ENCODE data around the gene CCDC30. TPM values are rescaled to one million over a fixed set of nuclear protein-coding genes. Genes with fewer than 3 reads are reported as not detected.

CCDC30 gene
- total RNA-seq, 4 donors from 2014 or later, result 20.1 to 56.7 (median 22.7) TPM

- Histone ChIP-seq H3K36me3 (no peaks in the 10 kb centered on the region), H3K9me3 (no peaks in the 10 kb centered on the region), H3K4me3 (replicated peaks in 1 of 3) (no peak overlapping the region), H3K27me3 (no peaks in the 10 kb centered on the region), H3K4me1 (no peaks in the 10 kb centered on the region), H3K27ac (no peak overlapping the region)
- WGBS, 2 donors, result 86 to 87% methylated on average over 4 of the region's 4 CpGs
- no peak for DNase-seq
- intact Hi-C loops (cut with DNase I), result no loop called here
- no peak for TF ChIP-seq POLR2A (IDR thresholded peaks at IDR 0.05)
- no peak for TF ChIP-seq CTCF (IDR thresholded peaks at IDR 0.05)
Measured at GRCh38 chr1:42432714-42433113, 30.4 kb upstream of the CCDC30 start.

GRCh38 chr1:42433369-42433768, 29.7 kb upstream of the CCDC30 start:
- DNase-seq, result no peak
- Histone ChIP-seq H3K9me3 (no peaks in the 10 kb centered on the region), H3K4me3 (replicated peaks in 1 of 3) (no peak overlapping the region), H3K4me1 (no peaks in the 10 kb centered on the region), H3K27me3 (no peaks in the 10 kb centered on the region), H3K36me3 (no peaks in the 10 kb centered on the region), H3K27ac (no peak overlapping the region)
- intact Hi-C loops (cut with DNase I), result no loop called here
- WGBS, 2 donors, result 82 to 86% methylated on average over 6 of the region's 6 CpGs
- TF ChIP-seq CTCF (IDR thresholded peaks at IDR 0.05), result no peak
- no peak for TF ChIP-seq POLR2A (IDR thresholded peaks at IDR 0.05)

DNA sequence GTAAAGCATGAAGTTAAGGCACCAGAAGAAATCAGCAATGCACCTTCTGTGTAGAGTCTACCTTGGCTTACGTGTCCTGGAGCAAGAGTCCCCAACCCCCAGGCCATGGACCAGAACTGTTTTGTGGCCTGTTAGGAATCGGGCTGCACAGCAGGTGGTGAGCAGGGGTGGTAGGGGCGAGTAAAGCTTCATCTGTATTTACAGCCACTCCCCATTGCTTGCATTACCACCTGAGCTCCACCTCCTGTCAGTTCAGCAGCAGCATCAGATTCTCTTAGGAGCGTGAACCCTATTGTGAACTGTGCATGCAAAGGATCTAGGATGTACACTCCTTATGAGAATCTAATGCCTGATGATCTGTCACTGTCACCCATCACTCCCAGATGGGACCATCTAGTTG, 28.7 kb upstream of the CCDC30 start:
- H3K4me1 ChIP-seq, result no peaks in the 10 kb centered on the region
- 95 to 98% methylated on average over 3 to 4 of the region's 4 CpGs for WGBS, 2 donors
- H3K9me3 ChIP-seq, result no peaks in the 10 kb centered on the region
- no peak for TF ChIP-seq CTCF (IDR thresholded peaks at IDR 0.05)
- DNase-seq, result no peak
- no peak overlapping the region for H3K27ac ChIP-seq
- H3K27me3 ChIP-seq, result no peaks in the 10 kb centered on the region
- H3K36me3 ChIP-seq, result no peaks in the 10 kb centered on the region
- H3K4me3 ChIP-seq (replicated peaks in 1 of 3), result no peak overlapping the region
- intact Hi-C loops (cut with DNase I), result no loop called here

DNA sequence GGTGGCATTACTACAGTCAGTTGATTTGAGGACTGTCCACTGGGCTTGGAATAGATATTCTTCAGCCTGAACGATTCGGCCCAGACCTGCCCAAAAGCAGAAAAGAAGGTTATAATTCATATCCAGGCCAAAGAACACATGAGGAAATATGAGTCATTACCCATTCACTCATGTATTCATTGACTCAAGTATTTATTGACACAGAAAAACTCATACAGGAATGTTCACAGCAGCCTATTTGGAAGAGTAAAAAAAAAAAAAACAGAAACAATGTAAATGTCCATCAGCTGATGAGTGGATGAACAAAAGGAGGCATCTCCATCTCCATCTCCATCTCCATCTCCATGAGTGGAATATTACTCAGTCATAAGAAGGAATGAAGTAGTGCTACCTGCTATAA, 23.1 kb upstream of the CCDC30 start:
- DNase-seq, result no peak
- no peaks in the 10 kb centered on the region for H3K27me3 ChIP-seq
- no peaks in the 10 kb centered on the region for H3K9me3 ChIP-seq
- intact Hi-C loops (cut with DNase I), result no loop called here
- H3K4me1 ChIP-seq, result no peaks in the 10 kb centered on the region
- no peak overlapping the region for H3K27ac ChIP-seq
- no peaks in the 10 kb centered on the region for H3K36me3 ChIP-seq
- TF ChIP-seq POLR2A (IDR thresholded peaks at IDR 0.05) (no peak), CTCF (IDR thresholded peaks at IDR 0.05) (no peak)
- WGBS, 2 donors, result 78 to 79% methylated on average over 2 of the region's 2 CpGs
- no peak overlapping the region for H3K4me3 ChIP-seq (replicated peaks in 1 of 3)

DNA sequence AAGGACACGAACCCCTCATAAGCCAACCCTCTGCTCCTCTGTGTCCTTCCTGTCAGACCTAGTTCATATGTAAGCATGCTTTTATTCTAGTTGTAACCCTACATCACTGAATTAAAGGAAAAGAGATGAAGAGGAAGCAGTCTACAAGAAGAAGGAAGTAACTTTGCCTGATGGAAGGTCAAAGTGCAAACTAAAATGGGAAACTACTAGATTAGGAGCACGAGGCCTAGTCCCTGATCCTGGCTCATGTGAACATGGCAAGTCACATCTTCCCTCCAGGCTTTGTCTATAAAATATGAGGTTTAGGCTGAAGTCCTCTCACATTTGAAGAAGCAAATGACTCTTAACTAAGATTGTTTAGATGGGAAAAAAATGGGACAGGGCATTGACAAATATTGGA, 20.4 kb upstream of the CCDC30 start:
- no peaks in the 10 kb centered on the region for H3K27me3 ChIP-seq
- H3K4me1 ChIP-seq, result no peaks in the 10 kb centered on the region
- intact Hi-C loops (cut with DNase I), result no loop called here
- no peak for DNase-seq
- WGBS, 2 donors, result 48 to 49% methylated on average over 2 of the region's 2 CpGs
- H3K36me3 ChIP-seq, result no peaks in the 10 kb centered on the region
- H3K27ac ChIP-seq, result no peak overlapping the region
- TF ChIP-seq CTCF (IDR thresholded peaks at IDR 0.05), result no peak
- no peak for TF ChIP-seq POLR2A (IDR thresholded peaks at IDR 0.05)
- H3K9me3 ChIP-seq, result no peaks in the 10 kb centered on the region
- H3K4me3 ChIP-seq (replicated peaks in 1 of 3), result no peak overlapping the region

Measured in thyroid gland (tissue), 4 donors.